ENCODE results near the gene ITGA2B. TPM values are rescaled to one million over a fixed set of nuclear protein-coding genes. Genes with fewer than 3 reads are reported as not detected.

ITGA2B gene
- total and polyA plus RNA-seq, 10 of the 15 experiments (the other 5 are each of a cell fraction or from before 2014, with no cell fraction given): 0.04 to 0.51 (median 0.21) TPM; not detected in 1

- H3K9ac ChIP-seq (ENCODE audit: control insufficient read depth, insufficient read depth, low read length): no peak overlapping the region
- no peak for ATAC-seq
- 50% methylated on average over 5 of the region's 5 CpGs for WGBS (ENCODE audit: insufficient coverage, insufficient replicate concordance, low lambda C conversion rate, missing lambda C conversion rate)
- DNase-seq (ENCODE audit: low read depth, low spot score): no peak
- H4K20me1 ChIP-seq (ENCODE audit: control insufficient read depth, insufficient read depth): no peaks in the 10 kb centered on the region
- ChIA-PET RAD21 (ENCODE audit: unreplicated experiment) (interaction anchor here (1.1 to 4.4 kb wide), 2 partner anchors 17 to 123 kb away, joined by 3 to 46 read pairs; no protein-coding TSS in a partner anchor), CTCF (interaction anchor here (0.6 to 9.1 kb wide), 8 partner anchors 13 to 389 kb away, joined by 3 to 154 read pairs (median 4); partner anchors contain the start of gene GRN), POLR2A (interaction anchor here (0.6 to 0.7 kb wide), 2 partner anchors 12 to 226 kb away, joined by 3 to 10 read pairs; partner anchors contain the start of gene GRN), SMC1A (ENCODE audit: uncharacterized antibody, unreplicated experiment) (interaction anchor here (1.0 to 4.3 kb wide), 4 partner anchors 11 to 190 kb away, joined by 3 to 29 read pairs (median 6); partner anchors contain the start of gene GRN)
- H3K79me2 ChIP-seq (ENCODE audit: control insufficient read depth, insufficient read depth, low read length): no peaks in the 10 kb centered on the region
- no peak overlapping the region for H3K27ac ChIP-seq (ENCODE audit: control insufficient read depth, insufficient read depth)
- no peak overlapping the region for H3K4me2 ChIP-seq (ENCODE audit: control insufficient read depth, insufficient read depth)
- no peaks in the 10 kb centered on the region for H3K27me3 ChIP-seq (replicated peaks in 1 of 2; ENCODE audit: control insufficient read depth in 2 of 2, insufficient read depth in 2 of 2, low read length in 1 of 2)
- FAIRE-seq: no peak
- no peak for TF ChIP-seq IRF5 (IDR thresholded peaks at IDR 0.05; ENCODE audit: borderline replicate concordance)
- TF ChIP-seq TBL1XR1 (IDR thresholded peaks at IDR 0.05; ENCODE audit: low read depth, low read length): no peak
- TF ChIP-seq CHD2 (IDR thresholded peaks at IDR 0.05; ENCODE audit: borderline replicate concordance, low read depth, low read length): no peak
- no peak for TF ChIP-seq KLF5 (IDR thresholded peaks at IDR 0.05; ENCODE audit: partially characterized antibody)
- TF ChIP-seq YY1 (IDR thresholded peaks at IDR 0.05; ENCODE audit: low read depth, low read length): no peak
- no peak for TF ChIP-seq ZBTB40 (IDR thresholded peaks at IDR 0.05; ENCODE audit: borderline replicate concordance)
- no peak for TF ChIP-seq SIX5 (IDR thresholded peaks at IDR 0.05; ENCODE audit: low read depth, low read length, severe bottlenecking)
- TF ChIP-seq ZSCAN29 (IDR thresholded peaks at IDR 0.05): no peak
- no peak for TF ChIP-seq SUPT20H (IDR thresholded peaks at IDR 0.05; ENCODE audit: borderline replicate concordance, control insufficient read depth, low read depth, low read length)
- no peak for TF ChIP-seq CREB1 (IDR thresholded peaks at IDR 0.05; ENCODE audit: low read depth)
- peaks cover 6% of the 10 kb centered on the region for H3K4me1 ChIP-seq (ENCODE audit: control insufficient read depth, insufficient read depth, low read length)
- H2AFZ ChIP-seq (ENCODE audit: control insufficient read depth, low read depth, low read length): no peak overlapping the region
- no TSS peak for BruUV-seq (replicated peaks)
- no peaks in the 10 kb centered on the region for H3K9me3 ChIP-seq (replicated peaks; ENCODE audit: control insufficient read depth, insufficient read depth, low read length)
- in situ Hi-C loops (cut with MboI): no loop called here
- intact Hi-C loops (cut with micrococcal nuclease; ENCODE audit: unreplicated experiment): no loop called here
- no peaks in the 10 kb centered on the region for H3K36me3 ChIP-seq (ENCODE audit: control insufficient read depth in 2 of 2, insufficient read depth in 2 of 2, low read length in 1 of 2)
- H3K4me3 ChIP-seq: no peak overlapping the region
Observed at GRCh38 chr17:44333371-44333770, 56.1 kb downstream of the ITGA2B start.

Measured in GM12878 (cell line).